Colonic mucosa (tissue), 4 donors: ENCODE measurements around the gene IMMP2L. TPM values are rescaled to one million over a fixed set of nuclear protein-coding genes. Genes with fewer than 3 reads are reported as not detected.

ENCODE experiments used
- DNase-seq: peaks from one replicate; pipeline ENCODE4 v3.0.0-alpha.2; 2020
- H3K27ac ChIP-seq: fragments of 200-600 bp; one replicate; pipeline ENCODE4 v1.8.0; 2021
- H3K27me3 ChIP-seq: fragments of 200-600 bp; one replicate; pipeline ENCODE4 v1.8.0; 2021
- H3K36me3 ChIP-seq: fragments of 200-600 bp; one replicate; pipeline ENCODE4 v1.8.0; 2021
- H3K4me1 ChIP-seq: fragments of 200-600 bp; one replicate; pipeline ENCODE4 v1.8.0; 2021; ENCODE audit warnings: mild to moderate bottlenecking
- H3K4me3 ChIP-seq: fragments of 200-600 bp; one replicate; pipeline ENCODE4 v1.8.0; 2021
- H3K9ac ChIP-seq, 2 donors: one replicate each; pipeline ENCODE4 v1.7.0; 2013; ENCODE audit warnings: control low read depth in 2 of 2, low read depth in 2 of 2, low read length in 2 of 2
- H3K9me3 ChIP-seq: fragments of 200-600 bp; one replicate; pipeline ENCODE4 v1.8.0; 2021
- intact Hi-C: fragments of 100-400 bp; cut with DNase I; formaldehyde crosslinking; loops from one replicate; pipeline ENCODE4 v1.14.1; 2022
- total RNA-seq, 2 donors: library from RNA; stranded (reverse); fragmentation: NEBNext Ultra II Directional in 1 of 2; extraction: Animal tissue kit (Norgen Biotek cat#: 25700) in 1 of 2; gene quantifications; one replicate each; pipeline ENCODE4 v1.2.1, GENCODE V29; 2021
- TF ChIP-seq, protein P1 (sequence below): fragments of 200-600 bp; IDR thresholded peaks from one replicate; pipeline ENCODE4 v1.8.0; 2022; ENCODE audit warnings: antibody characterized with exemption, mild to moderate bottlenecking
- donor health status: healthy.
- donor health status: DM: no; HTN: no; CAD: no.
- donor health status: DM: no; HTN: no; CAD: no.

IMMP2L gene
- total RNA-seq, 2 donors from 2014 or later = 13.4 to 15.4 TPM

DNA sequence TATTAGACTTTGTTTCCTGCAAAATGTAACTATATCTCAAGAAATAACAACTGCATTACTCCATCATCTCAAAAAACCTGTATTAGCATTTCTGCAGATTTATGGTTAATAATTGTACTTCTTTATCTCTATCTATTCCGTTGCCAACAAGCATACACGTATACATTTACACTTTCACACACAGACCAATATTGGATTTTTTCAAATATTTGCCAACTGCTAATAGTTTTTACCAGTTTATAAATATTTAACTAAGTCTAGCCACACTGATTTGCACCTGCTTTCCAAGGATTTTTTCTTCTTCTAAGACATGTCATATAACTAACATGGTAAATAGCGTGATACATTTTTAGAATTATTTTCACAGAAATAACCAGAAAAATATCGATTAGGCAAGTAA lies 459.2 kb downstream of the IMMP2L start:
- H3K27ac ChIP-seq = no peak overlapping the region
- TF ChIP-seq, protein P1, sequence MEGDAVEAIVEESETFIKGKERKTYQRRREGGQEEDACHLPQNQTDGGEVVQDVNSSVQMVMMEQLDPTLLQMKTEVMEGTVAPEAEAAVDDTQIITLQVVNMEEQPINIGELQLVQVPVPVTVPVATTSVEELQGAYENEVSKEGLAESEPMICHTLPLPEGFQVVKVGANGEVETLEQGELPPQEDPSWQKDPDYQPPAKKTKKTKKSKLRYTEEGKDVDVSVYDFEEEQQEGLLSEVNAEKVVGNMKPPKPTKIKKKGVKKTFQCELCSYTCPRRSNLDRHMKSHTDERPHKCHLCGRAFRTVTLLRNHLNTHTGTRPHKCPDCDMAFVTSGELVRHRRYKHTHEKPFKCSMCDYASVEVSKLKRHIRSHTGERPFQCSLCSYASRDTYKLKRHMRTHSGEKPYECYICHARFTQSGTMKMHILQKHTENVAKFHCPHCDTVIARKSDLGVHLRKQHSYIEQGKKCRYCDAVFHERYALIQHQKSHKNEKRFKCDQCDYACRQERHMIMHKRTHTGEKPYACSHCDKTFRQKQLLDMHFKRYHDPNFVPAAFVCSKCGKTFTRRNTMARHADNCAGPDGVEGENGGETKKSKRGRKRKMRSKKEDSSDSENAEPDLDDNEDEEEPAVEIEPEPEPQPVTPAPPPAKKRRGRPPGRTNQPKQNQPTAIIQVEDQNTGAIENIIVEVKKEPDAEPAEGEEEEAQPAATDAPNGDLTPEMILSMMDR = no peak

DNA sequence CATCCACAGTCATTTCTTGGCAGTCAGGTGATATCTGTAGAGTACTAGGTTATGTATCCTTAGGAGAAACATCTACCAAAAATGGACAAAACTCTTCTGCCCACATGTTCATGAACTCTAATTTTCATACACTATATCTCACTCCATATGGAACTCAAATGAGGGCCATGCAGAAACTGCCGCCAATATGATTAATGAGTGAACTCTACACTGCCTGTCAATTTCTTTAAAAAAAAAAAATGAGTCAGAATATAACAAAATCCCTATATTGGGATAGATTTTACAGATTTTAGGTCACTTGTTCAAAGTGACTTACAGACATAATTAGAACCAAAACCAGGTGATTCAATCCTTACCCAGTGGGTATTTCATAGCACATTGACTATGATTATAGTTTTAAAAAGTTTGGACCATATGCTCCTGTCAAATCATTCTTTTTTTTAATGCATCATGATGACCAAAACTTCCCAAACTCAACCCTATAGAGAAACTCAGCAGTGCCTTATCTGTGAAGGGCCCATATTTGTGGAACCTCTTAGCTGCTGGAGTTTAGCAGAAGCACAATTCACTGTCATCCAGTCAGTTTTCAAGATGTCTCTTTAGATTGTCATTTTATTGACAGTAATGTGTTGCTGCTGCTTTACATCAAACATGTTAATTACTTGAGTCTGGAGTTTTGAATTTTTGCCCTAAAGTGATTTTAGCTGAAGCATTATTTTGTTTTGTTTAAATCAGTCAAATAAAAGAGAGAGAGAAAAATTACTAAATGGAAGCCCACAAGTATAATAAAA lies 460.2 kb downstream of the IMMP2L start:
- no peaks in the 10 kb centered on the region for H3K36me3 ChIP-seq
- H3K4me1 ChIP-seq = no peaks in the 10 kb centered on the region
- H3K27me3 ChIP-seq = no peaks in the 10 kb centered on the region
- H3K9me3 ChIP-seq = no peaks in the 10 kb centered on the region
- TF ChIP-seq, protein P1 = no peak
- intact Hi-C loops = no loop called here
- H3K27ac ChIP-seq = no peak overlapping the region
- H3K9ac ChIP-seq = no peak overlapping the region
- DNase-seq = no peak
- no peak overlapping the region for H3K4me3 ChIP-seq

More for the DNA sequence above, 459.2 kb downstream of the IMMP2L start:
- no peak overlapping the region for H3K4me3 ChIP-seq
- no peak overlapping the region for H3K9ac ChIP-seq
- no peaks in the 10 kb centered on the region for H3K27me3 ChIP-seq
- H3K4me1 ChIP-seq = no peaks in the 10 kb centered on the region
- intact Hi-C loops = no loop called here
- H3K9me3 ChIP-seq = no peaks in the 10 kb centered on the region
- no peaks in the 10 kb centered on the region for H3K36me3 ChIP-seq
- DNase-seq = no peak

DNA sequence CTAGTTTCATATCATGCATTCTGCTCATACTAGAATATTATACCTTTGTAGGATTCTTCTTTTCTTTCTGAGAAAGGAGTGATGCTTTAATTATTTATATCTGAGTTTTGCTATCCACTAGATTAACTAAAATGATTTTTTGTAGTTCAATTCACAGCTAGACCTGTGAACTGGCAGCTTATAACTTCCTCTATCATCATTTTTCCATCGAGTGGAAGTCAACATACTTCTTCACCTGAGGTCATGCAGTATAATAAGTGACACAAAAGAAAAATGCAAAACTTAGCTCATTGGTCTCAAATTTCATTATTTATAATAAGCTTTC lies 463.4 kb downstream of the IMMP2L start:
- H3K4me3 ChIP-seq = no peak overlapping the region
- H3K4me1 ChIP-seq = no peaks in the 10 kb centered on the region
- H3K36me3 ChIP-seq = no peaks in the 10 kb centered on the region
- no peak overlapping the region for H3K27ac ChIP-seq
- no peaks in the 10 kb centered on the region for H3K27me3 ChIP-seq
- no peak for DNase-seq
- no peak overlapping the region for H3K9ac ChIP-seq
- no peaks in the 10 kb centered on the region for H3K9me3 ChIP-seq
- TF ChIP-seq, protein P1 = no peak
- intact Hi-C loops = loop anchor here (10.0 kb wide), 1 partner anchor 386 kb away; no protein-coding TSS in a partner anchor

DNA sequence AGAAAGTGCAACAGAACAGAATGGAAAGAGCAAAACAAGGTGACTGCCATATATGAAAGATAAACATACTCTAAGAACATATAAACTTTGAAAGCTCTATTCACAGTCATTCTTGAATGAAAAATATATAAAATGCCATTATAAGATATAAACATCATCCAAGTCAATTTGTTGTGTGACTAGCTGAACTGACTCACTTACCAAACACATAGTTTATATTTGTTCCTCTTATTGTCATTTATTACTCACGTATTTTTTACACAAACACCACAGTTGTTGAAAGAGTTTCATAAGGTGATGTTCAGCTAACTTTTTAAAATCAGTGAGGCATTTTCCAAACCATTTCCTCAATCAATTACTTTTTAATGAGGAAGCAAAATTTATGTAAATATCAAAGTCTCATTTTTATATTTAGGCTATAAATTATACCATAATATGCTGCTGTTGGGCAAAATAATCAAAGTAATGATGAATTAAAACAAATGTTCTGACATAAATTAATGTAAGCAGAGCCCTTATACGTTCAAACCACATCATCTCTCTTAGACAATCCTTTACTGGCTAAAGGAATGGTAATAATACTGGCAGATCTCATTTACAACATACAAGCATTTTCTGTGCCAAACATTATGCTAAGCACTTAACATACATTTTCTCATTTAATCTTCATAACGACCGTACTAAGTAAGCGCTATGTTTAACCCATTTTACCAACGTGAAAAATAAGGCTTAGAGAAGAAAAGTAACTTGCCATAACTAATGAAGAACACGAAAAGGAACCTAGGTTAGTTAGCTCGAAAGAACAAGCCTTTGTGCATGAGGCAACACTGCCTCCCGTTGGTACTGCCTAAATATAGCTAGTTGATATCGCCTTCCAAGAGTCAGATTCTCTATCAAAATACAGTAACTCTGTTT lies 464.0 kb downstream of the IMMP2L start:
- no peaks in the 10 kb centered on the region for H3K36me3 ChIP-seq
- intact Hi-C loops = loop anchor here (10.0 kb wide), 1 partner anchor 387 kb away; no protein-coding TSS in a partner anchor
- H3K9ac ChIP-seq = no peak overlapping the region
- no peak overlapping the region for H3K4me3 ChIP-seq
- no peaks in the 10 kb centered on the region for H3K27me3 ChIP-seq
- H3K27ac ChIP-seq = no peak overlapping the region
- no peaks in the 10 kb centered on the region for H3K4me1 ChIP-seq
- TF ChIP-seq, protein P1 = peak; percentile 53
- no peak for DNase-seq
- no peaks in the 10 kb centered on the region for H3K9me3 ChIP-seq

DNA sequence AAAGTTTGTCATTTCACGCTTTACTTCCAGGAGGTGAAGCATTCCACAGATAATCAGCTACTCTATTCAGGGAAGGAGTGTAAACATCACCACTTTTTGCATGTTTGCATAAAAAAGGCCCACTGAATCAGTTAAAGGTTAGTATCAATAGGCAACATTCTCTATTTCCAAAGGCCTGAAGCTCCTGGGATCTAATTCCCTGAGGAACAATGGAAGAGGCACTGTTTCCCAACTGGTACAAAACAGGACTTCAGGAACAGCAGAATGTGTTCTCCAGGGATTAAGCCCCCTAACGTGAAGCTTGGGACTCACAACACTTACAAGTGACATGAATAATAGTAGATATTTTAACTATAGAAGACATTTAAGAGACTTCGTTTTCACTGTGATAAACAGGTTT lies 465.3 kb downstream of the IMMP2L start:
- H3K4me3 ChIP-seq = no peak overlapping the region
- DNase-seq = no peak
- no peak overlapping the region for H3K27ac ChIP-seq
- no peak overlapping the region for H3K9ac ChIP-seq
- TF ChIP-seq, protein P1 = no peak
- H3K27me3 ChIP-seq = no peaks in the 10 kb centered on the region
- no peaks in the 10 kb centered on the region for H3K4me1 ChIP-seq
- H3K9me3 ChIP-seq = no peaks in the 10 kb centered on the region
- intact Hi-C loops = loop anchor here (10.0 kb wide), 1 partner anchor 388 kb away; no protein-coding TSS in a partner anchor
- H3K36me3 ChIP-seq = no peaks in the 10 kb centered on the region
